ENCODE measurements around the gene ZDHHC22.
A peak's percentile ranks its signal among the peaks of the same experiment; 100 is the strongest.

ZDHHC22 gene

DNA sequence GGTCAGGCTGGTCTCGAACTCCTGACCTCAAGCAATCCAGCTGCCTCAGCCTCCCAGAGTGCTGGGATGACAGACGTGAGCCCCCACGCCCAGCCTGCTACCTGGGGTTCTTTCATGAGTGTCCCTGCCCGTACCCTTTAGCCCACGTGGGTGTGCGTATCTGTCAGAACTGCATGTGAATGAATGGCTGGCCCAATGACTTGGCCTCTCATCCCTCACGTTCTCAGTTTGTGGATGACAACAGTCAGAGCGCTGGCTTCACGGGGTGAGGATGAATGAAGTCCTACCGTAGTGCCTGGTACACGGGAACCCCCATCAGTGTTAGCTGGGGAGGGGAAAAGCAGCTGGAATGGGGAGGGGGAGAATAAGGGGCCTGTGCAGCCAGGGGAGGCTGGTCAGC is 16.1 kb upstream of the ZDHHC22 start:
- TF ChIP-seq, protein P1, sequence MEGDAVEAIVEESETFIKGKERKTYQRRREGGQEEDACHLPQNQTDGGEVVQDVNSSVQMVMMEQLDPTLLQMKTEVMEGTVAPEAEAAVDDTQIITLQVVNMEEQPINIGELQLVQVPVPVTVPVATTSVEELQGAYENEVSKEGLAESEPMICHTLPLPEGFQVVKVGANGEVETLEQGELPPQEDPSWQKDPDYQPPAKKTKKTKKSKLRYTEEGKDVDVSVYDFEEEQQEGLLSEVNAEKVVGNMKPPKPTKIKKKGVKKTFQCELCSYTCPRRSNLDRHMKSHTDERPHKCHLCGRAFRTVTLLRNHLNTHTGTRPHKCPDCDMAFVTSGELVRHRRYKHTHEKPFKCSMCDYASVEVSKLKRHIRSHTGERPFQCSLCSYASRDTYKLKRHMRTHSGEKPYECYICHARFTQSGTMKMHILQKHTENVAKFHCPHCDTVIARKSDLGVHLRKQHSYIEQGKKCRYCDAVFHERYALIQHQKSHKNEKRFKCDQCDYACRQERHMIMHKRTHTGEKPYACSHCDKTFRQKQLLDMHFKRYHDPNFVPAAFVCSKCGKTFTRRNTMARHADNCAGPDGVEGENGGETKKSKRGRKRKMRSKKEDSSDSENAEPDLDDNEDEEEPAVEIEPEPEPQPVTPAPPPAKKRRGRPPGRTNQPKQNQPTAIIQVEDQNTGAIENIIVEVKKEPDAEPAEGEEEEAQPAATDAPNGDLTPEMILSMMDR (IDR thresholded peaks at IDR 0.05; ENCODE audit: insufficient read depth, missing control alignments) = no peak
- DNase-seq (ENCODE audit: insufficient read length, low spot score) (no peak), FAIRE-seq (no peak)

DNA sequence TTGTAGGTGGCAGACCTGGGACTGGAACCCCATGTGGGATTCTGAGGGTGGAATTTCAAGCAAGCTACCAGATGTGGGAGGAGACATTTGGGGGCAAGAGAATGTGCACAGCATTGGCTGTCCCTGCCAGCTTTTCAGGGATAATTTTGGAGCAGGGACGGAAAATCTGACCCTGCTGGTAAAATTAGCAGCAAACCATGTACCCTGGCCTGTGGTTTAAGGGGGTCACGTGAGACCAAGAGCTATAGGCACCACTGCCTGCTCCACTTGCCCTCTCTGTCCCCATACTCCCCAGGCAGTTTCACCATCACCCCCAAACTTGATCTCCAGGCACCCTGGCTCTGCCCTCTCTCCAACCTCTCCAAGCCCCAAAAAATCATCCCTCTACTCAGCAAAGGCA is 13.5 kb upstream of the ZDHHC22 start:
- FAIRE-seq = no peak
- DNase-seq (ENCODE audit: insufficient read length, low spot score) = no peak
- TF ChIP-seq, protein P1 (IDR thresholded peaks at IDR 0.05; ENCODE audit: insufficient read depth, missing control alignments) = no peak

DNA sequence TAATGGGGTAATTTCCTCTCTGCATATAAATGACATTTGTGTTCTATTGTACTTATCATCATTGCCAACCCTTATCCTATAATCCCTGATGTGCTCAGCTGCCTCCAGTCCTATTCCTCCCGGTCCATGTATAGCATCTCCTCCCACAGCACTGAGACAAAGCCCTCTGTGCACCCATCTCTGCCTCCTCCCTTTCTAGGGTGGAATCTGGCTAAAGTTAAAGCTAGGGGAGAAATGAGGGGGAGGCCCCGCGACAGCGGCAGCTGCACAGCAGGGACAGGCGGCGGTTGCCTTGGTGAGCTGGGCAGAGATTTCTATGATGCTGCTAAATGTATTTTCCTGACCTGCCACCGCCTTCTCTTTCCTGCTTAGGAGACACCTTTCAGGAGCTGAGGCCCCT is 12.8 kb upstream of the ZDHHC22 start:
- TF ChIP-seq, protein P1 (IDR thresholded peaks at IDR 0.05; ENCODE audit: insufficient read depth, missing control alignments) = no peak
- FAIRE-seq (no peak), DNase-seq (ENCODE audit: insufficient read length, low spot score) (no peak)

DNA sequence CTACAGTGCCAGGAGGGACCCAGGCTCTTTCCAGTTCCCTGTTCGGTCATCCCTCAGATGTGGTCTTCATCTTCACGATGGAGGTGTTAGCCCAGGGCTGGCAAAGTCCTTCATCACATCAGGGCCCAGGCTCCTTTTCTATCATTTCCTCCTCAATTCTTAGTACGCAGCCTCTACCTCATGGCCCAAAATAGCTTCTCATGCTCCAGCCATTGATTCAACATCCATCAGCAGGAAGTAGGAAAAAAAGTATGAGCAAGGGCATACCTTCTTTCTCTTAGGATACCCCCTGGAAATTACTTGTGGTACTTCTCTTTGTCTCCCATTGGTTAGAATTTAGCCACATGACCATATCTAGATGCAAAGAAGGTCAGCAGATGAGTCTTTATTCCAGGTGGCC is 12.2 kb upstream of the ZDHHC22 start:
- TF ChIP-seq, protein P1 (IDR thresholded peaks at IDR 0.05; ENCODE audit: insufficient read depth, missing control alignments) = no peak
- DNase-seq (ENCODE audit: insufficient read length, low spot score) (no peak), FAIRE-seq (no peak)

DNA sequence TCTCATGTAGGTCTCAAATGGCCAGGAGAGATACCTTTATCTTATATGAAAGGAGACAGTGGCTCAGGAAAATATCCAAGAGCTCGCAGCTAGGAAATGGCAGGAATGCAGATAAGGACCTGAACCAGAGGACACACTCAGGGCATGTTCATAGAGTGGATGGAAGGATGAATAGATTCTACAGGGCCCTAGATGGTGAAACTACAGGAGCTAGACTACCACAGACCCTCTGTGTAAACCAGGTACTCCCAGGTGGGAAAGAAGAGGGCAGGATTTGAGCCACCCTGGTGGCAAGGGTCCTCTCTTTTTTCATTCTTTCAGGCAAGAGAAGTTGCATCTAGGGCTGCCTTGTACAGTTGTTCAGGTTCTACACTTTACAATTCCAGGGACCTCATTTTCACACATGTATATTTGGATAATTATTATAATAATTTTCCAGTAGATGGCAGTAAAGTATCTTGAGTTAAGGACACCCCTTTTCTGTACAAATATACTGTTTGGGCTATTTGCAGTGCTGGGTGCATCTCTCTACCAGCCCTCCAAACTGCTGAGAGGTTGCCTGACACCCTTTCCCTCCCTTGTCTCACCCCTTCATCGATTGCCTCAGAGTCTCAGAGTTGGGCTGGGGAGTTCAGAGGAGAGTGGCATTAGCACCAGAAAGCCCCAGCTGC is 10.5 kb upstream of the ZDHHC22 start:
- FAIRE-seq (no peak), DNase-seq (ENCODE audit: insufficient read length, low spot score) (no peak)
- TF ChIP-seq, protein P1 (IDR thresholded peaks at IDR 0.05; ENCODE audit: insufficient read depth, missing control alignments) = peak; percentile 34

DNA sequence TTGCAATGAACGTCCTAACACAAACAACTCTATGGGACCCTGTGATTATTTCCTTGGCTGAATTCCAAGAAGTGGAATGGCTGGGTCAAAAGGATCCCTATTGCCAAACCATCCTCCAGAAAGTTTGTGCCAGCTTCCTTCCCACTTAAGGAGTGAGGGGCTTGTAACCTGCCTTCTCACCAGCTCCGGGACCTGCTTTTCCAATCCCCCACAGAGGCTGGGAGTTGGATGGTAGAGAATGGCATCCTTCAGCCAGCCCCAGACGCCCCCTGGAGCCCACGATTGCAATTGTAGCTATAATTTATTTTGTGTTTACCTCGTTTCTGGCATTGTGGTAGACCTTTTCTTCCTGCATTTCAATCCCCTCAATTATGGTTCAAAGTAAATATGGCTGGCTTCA is 9.7 kb upstream of the ZDHHC22 start:
- no peak for DNase-seq (ENCODE audit: insufficient read length, low spot score)
- no peak for FAIRE-seq
- TF ChIP-seq, protein P1 (IDR thresholded peaks at IDR 0.05; ENCODE audit: insufficient read depth, missing control alignments) = peak; percentile 82

DNA sequence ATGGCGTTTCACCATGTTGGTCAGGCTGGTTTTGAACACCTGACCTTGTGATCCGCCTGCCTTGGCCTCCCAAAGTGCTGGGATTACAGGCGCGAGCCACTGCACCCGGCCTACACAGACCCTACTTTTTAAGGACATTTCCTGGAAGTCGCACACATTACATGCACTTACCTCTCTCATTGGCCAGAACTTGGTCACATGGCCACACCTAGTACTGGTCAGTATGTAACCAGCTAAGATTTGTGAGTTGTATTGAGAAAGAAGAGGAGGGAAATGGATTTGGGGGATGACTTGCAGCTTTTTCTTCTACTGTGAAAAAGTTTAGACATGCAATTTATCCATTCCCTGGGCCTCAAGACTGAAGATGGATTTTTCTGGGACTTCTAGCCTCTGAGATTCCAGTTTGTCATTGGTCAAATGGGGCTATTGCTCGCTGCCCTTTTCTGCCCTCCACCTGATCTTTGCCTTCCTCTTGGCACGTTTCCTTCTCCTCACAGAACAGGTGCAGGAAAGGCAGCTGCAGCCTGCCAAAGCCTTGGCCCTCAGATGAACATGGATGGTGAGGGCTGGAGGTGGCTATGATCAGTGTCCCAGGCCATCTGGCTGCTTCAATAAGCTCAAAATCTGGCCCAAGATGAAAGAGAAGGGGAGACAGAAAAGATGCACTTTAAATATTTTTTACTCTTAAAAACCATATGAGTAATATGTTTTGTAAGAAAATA is 7.1 kb upstream of the ZDHHC22 start:
- no peak for FAIRE-seq
- TF ChIP-seq, protein P1 (IDR thresholded peaks at IDR 0.05; ENCODE audit: insufficient read depth, missing control alignments) = no peak

More for the DNA sequence above, 7.1 kb upstream of the ZDHHC22 start:
- no peak for DNase-seq (ENCODE audit: insufficient read length, low spot score)

Measured in D721Med (cell line).